ENCODE data around the gene ZNF787. TPM values are rescaled to one million over a fixed set of nuclear protein-coding genes. Genes with fewer than 3 reads are reported as not detected.

The ZNF787 gene
- total and polyA plus RNA-seq, 4 experiments from 2014 or later = 0.67 to 34.1 (median 16.3) TPM

- H3K4me1 Mint-ChIP-seq = peaks cover 24 to 46% (median 33%) of the 10 kb centered on the region in 4 donors
- ChIA-PET POLR2A (ENCODE audit: partially characterized antibody) (interaction anchor here (1.4 to 3.9 kb wide), 3 partner anchors 15 to 540 kb away, joined by 4 to 64 read pairs (median 5); partner anchors contain the start of genes FIZ1, ZNF524 and ZNF787), CTCF (ENCODE audit: partially characterized antibody) (interaction anchor here (1.0 to 1.3 kb wide), 2 partner anchors 21 to 35 kb away, joined by 3 to 5 read pairs; no protein-coding TSS in a partner anchor)
- peak overlapping the region; percentile 73 for H3K27ac ChIP-seq (ENCODE audit: low read depth, low read length)
- intact Hi-C loops (cut with micrococcal nuclease) = loop anchor here (2.0 kb wide), 2 partner anchors 535 to 1101 kb away; partner anchors contain the start of genes ZNF805 and ZNF865
- no peak for DNase-seq
- H3K9me3 Mint-ChIP-seq = no peaks in the 10 kb centered on the region
- peak overlapping the region; percentile 71 to 96 for H3K4me3 ChIP-seq (ENCODE audit: low read length in 2 of 2)
- no peaks in the 10 kb centered on the region for H3K27me3 Mint-ChIP-seq
- H3K4me1 ChIP-seq (ENCODE audit: insufficient read depth, low read length) = peaks cover 22% of the 10 kb centered on the region
- H3K9me3 ChIP-seq (ENCODE audit: control insufficient read depth in 1 of 2, low read length in 2 of 2) = no peaks in the 10 kb centered on the region
- H3K27me3 ChIP-seq (ENCODE audit: insufficient read depth, low read length) = no peaks in the 10 kb centered on the region
- H3K4me3 Mint-ChIP-seq = peak overlapping the region; percentile 87 to 98 (median 94)
- H3K36me3 Mint-ChIP-seq = peaks cover 0 to 4% of the 10 kb centered on the region in 2 donors
- H3K27ac Mint-ChIP-seq = peak overlapping the region; percentile 89 to 98 (median 96)
- no peaks in the 10 kb centered on the region for H3K36me3 ChIP-seq (ENCODE audit: insufficient read depth, low read length)
Measured at GRCh38 chr19:56139847-56140582, 18.9 kb upstream of the ZNF787 start.

DNA sequence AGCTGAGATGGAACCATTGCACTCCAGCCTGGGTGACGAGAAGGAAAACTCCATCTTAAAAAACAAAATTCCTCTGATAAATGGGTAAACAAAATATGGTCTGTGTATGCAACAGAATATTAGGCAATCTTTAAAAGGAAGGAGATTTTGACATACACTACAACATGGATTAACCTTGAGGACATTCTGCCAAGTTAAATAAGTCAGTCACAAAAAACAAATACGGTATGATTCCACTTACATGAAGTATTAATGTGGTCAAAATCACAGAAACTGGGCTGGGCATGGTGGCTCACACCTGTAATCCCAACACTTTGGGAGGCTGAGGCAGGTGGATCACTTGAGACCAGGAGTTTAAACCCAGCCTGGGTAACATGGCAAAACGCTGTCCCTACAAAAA is 17.0 kb upstream of the ZNF787 start:
- H3K27me3 Mint-ChIP-seq = no peaks in the 10 kb centered on the region
- intact Hi-C loops (cut with micrococcal nuclease) = no loop called here
- H3K4me1 Mint-ChIP-seq = peaks cover 15 to 33% (median 25%) of the 10 kb centered on the region in 4 donors
- H3K27ac Mint-ChIP-seq = peak overlapping the region in 1 of 7 donors; percentile 73
- no peaks in the 10 kb centered on the region for H3K36me3 ChIP-seq (ENCODE audit: insufficient read depth, low read length)
- no peak overlapping the region for H3K27ac ChIP-seq (ENCODE audit: low read depth, low read length)
- DNase-seq = no peak
- H3K4me3 Mint-ChIP-seq = peak overlapping the region in 1 of 8 donors; percentile 13
- peaks cover 0 to 4% of the 10 kb centered on the region in 2 donors for H3K36me3 Mint-ChIP-seq
- no peaks in the 10 kb centered on the region for H3K27me3 ChIP-seq (ENCODE audit: insufficient read depth, low read length)
- no peak overlapping the region for H3K4me3 ChIP-seq (ENCODE audit: low read length in 2 of 2)
- peaks cover 18% of the 10 kb centered on the region for H3K4me1 ChIP-seq (ENCODE audit: insufficient read depth, low read length)
- no peaks in the 10 kb centered on the region for H3K9me3 ChIP-seq (ENCODE audit: control insufficient read depth in 1 of 2, low read length in 2 of 2)
- POLR2A ChIA-PET (ENCODE audit: partially characterized antibody) = interaction anchor here (1.8 kb wide), 1 partner anchor 17 kb away, joined by 5 read pairs; the partner anchor contains the start of gene ZNF787
- CTCF ChIA-PET (ENCODE audit: partially characterized antibody) = no interaction called here
- H3K9me3 Mint-ChIP-seq = no peaks in the 10 kb centered on the region

GRCh38 chr19:56137405-56137804 is 16.3 kb upstream of the ZNF787 start:
- Histone ChIP-seq H3K36me3 (ENCODE audit: insufficient read depth, low read length) (no peaks in the 10 kb centered on the region), H3K27me3 (ENCODE audit: insufficient read depth, low read length) (no peaks in the 10 kb centered on the region), H3K4me3 (ENCODE audit: low read length in 2 of 2) (no peak overlapping the region), H3K27ac (ENCODE audit: low read depth, low read length) (no peak overlapping the region), H3K4me1 (ENCODE audit: insufficient read depth, low read length) (peaks cover 16% of the 10 kb centered on the region), H3K9me3 (ENCODE audit: control insufficient read depth in 1 of 2, low read length in 2 of 2) (no peaks in the 10 kb centered on the region)
- ChIA-PET CTCF (ENCODE audit: partially characterized antibody) (no interaction called here), POLR2A (ENCODE audit: partially characterized antibody) (interaction anchor here (1.8 kb wide), 1 partner anchor 17 kb away, joined by 5 read pairs; the partner anchor contains the start of gene ZNF787)
- Mint-ChIP-seq H3K9me3 (no peaks in the 10 kb centered on the region), H3K4me1 (peaks cover 13 to 28% (median 21%) of the 10 kb centered on the region in 4 donors), H3K27ac (peak overlapping the region in 1 of 7 donors; percentile 29), H3K27me3 (no peaks in the 10 kb centered on the region), H3K36me3 (peaks cover 0 to 4% of the 10 kb centered on the region in 2 donors), H3K4me3 (peak overlapping the region in 2 of 8 donors; percentile 18 to 20)
- intact Hi-C loops (cut with micrococcal nuclease) = no loop called here
- no peak for DNase-seq

DNA sequence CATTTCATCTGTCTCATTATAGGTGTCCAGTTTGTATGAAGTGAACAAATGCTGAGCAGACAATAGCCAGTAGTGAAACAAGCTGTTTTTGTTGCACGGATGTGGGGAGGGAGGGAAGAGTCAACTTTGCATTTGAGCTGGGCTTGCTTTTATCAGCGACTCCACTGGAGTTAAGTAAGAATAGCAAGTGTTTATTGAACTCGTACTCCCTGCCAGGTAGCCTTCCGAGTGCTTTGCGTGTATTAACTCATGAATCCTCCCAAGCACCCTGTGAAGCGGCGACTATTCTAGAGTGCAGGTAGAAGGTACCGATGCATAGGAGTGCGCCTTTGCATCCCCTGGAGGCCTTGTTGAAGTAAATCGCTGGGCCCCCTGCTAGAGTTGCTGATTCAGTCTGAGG is 15.3 kb upstream of the ZNF787 start:
- no peaks in the 10 kb centered on the region for H3K27me3 ChIP-seq (ENCODE audit: insufficient read depth, low read length)
- H3K9me3 ChIP-seq (ENCODE audit: control insufficient read depth in 1 of 2, low read length in 2 of 2) = no peaks in the 10 kb centered on the region
- Mint-ChIP-seq H3K27ac (no peak overlapping the region), H3K9me3 (no peaks in the 10 kb centered on the region), H3K4me1 (peaks cover 9 to 19% (median 15%) of the 10 kb centered on the region in 4 donors), H3K27me3 (no peaks in the 10 kb centered on the region), H3K4me3 (peak overlapping the region in 1 of 8 donors; percentile 20), H3K36me3 (peaks cover 0 to 4% of the 10 kb centered on the region in 2 donors)
- POLR2A ChIA-PET (ENCODE audit: partially characterized antibody) = no interaction called here
- no peak overlapping the region for H3K27ac ChIP-seq (ENCODE audit: low read depth, low read length)
- no peak for DNase-seq
- no peaks in the 10 kb centered on the region for H3K36me3 ChIP-seq (ENCODE audit: insufficient read depth, low read length)
- H3K4me1 ChIP-seq (ENCODE audit: insufficient read depth, low read length) = peaks cover 8% of the 10 kb centered on the region
- CTCF ChIA-PET (ENCODE audit: partially characterized antibody) = no interaction called here
- H3K4me3 ChIP-seq (ENCODE audit: low read length in 2 of 2) = no peak overlapping the region
- intact Hi-C loops (cut with micrococcal nuclease) = no loop called here

DNA sequence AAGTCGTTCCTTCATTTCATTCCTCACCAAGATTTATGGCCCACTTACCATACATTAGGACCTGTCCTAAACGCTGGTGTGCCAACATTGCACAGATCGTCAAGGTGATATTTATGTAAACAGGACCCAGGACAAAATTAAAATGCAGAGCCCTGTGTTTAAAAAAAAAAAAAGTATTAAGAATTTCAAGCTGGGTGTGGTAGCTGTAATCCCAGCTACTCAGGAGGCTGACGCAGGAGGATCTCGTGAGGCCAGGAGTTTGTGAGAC is 13.5 kb upstream of the ZNF787 start:
- H3K9me3 Mint-ChIP-seq = no peaks in the 10 kb centered on the region
- H3K4me1 ChIP-seq (ENCODE audit: insufficient read depth, low read length) = no peaks in the 10 kb centered on the region
- CTCF ChIA-PET (ENCODE audit: partially characterized antibody) = no interaction called here
- intact Hi-C loops (cut with micrococcal nuclease) = no loop called here
- no peak overlapping the region for H3K27ac Mint-ChIP-seq
- H3K36me3 Mint-ChIP-seq = no peaks in the 10 kb centered on the region
- H3K4me3 ChIP-seq (ENCODE audit: low read length in 2 of 2) = no peak overlapping the region
- H3K9me3 ChIP-seq (ENCODE audit: control insufficient read depth in 1 of 2, low read length in 2 of 2) = no peaks in the 10 kb centered on the region
- no peak overlapping the region for H3K4me3 Mint-ChIP-seq
- DNase-seq = no peak
- H3K27me3 Mint-ChIP-seq = no peaks in the 10 kb centered on the region
- POLR2A ChIA-PET (ENCODE audit: partially characterized antibody) = no interaction called here
- no peaks in the 10 kb centered on the region for H3K27me3 ChIP-seq (ENCODE audit: insufficient read depth, low read length)
- no peak overlapping the region for H3K27ac ChIP-seq (ENCODE audit: low read depth, low read length)
- H3K36me3 ChIP-seq (ENCODE audit: insufficient read depth, low read length) = no peaks in the 10 kb centered on the region
- peaks cover 0 to 5% (median 1%) of the 10 kb centered on the region in 4 donors for H3K4me1 Mint-ChIP-seq

DNA sequence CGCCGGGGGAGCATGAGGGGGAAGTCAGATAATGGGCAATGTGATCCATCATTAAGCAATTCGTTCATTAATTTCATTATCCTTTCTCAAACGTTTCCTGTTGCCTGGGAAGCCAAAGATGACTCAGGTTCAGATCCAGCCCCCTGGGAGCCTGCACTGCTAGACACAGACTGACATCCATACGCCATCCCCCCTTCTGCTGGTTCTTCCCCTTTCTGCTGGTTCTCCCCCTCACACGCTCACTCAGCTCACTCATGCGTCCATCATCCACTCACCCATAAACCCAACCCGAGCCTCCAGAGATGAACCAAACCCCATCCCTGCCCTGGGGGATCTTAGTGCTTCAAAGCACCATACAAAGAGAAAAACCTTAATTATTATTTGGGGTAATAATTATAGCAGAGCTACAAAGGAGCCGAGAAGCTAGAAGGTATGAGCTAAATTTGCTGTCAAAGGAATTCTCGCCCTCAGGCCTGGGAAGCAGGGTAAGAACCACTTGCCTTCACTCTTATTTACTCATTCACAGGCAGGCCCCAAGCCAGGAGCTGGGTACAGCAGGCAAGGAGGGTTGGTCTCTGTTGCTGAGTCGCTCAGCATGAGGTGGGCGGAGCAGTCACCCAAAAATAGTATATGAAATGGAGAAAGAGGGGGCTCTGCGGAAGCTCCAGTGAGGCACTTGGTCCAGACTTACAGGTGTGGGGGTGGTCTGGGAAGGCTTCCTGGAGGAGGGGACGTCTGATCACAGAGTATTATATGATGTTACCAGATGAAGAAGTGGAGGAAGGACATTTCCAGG is 13.0 kb upstream of the ZNF787 start:
- H3K9me3 Mint-ChIP-seq = no peaks in the 10 kb centered on the region
- H3K27ac Mint-ChIP-seq = peak overlapping the region in 1 of 7 donors; percentile 41
- peaks cover 0 to under 1% (median under 1%) of the 10 kb centered on the region in 4 donors for H3K4me1 Mint-ChIP-seq
- DNase-seq = no peak
- intact Hi-C loops (cut with micrococcal nuclease) = no loop called here
- Histone ChIP-seq H3K4me3 (ENCODE audit: low read length in 2 of 2) (no peak overlapping the region), H3K4me1 (ENCODE audit: insufficient read depth, low read length) (no peaks in the 10 kb centered on the region), H3K27ac (ENCODE audit: low read depth, low read length) (no peak overlapping the region), H3K27me3 (ENCODE audit: insufficient read depth, low read length) (no peaks in the 10 kb centered on the region), H3K36me3 (ENCODE audit: insufficient read depth, low read length) (no peaks in the 10 kb centered on the region), H3K9me3 (ENCODE audit: control insufficient read depth in 1 of 2, low read length in 2 of 2) (no peaks in the 10 kb centered on the region)
- ChIA-PET POLR2A (ENCODE audit: partially characterized antibody) (no interaction called here), CTCF (ENCODE audit: partially characterized antibody) (no interaction called here)
- no peaks in the 10 kb centered on the region for H3K36me3 Mint-ChIP-seq
- H3K27me3 Mint-ChIP-seq = no peaks in the 10 kb centered on the region
- peak overlapping the region in 1 of 8 donors; percentile 6 for H3K4me3 Mint-ChIP-seq

DNA sequence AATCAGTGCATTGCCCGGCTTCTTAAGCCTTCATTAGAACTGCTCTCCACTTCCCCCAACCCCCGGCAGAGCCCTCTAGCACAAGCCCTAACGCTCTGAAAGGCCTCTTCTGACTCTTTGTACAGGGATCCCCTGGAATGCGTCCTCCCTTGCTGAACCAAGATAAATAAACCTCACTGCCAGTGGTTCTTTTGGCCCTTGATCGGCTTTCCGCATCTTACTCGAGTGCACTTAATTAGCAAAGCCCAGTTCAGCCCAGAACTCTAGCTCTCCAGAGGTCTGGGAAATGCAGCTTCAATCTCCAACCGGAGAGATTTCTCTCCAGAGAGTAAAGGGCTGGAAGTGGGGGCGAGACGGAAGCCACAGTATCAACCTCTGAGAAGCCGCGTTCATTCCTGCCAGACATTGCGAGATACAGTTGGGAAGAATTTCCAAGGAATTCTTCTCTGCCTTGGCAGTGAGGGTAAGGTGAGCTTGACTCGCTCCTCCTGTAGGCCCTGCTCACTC is 11.3 kb upstream of the ZNF787 start:
- no peaks in the 10 kb centered on the region for H3K27me3 Mint-ChIP-seq
- Histone ChIP-seq H3K9me3 (ENCODE audit: control insufficient read depth in 1 of 2, low read length in 2 of 2) (no peaks in the 10 kb centered on the region), H3K36me3 (ENCODE audit: insufficient read depth, low read length) (no peaks in the 10 kb centered on the region), H3K4me3 (ENCODE audit: low read length in 2 of 2) (no peak overlapping the region), H3K27ac (ENCODE audit: low read depth, low read length) (no peak overlapping the region), H3K4me1 (ENCODE audit: insufficient read depth, low read length) (no peaks in the 10 kb centered on the region), H3K27me3 (ENCODE audit: insufficient read depth, low read length) (no peaks in the 10 kb centered on the region)
- H3K4me1 Mint-ChIP-seq = no peaks in the 10 kb centered on the region
- POLR2A ChIA-PET (ENCODE audit: partially characterized antibody) = no interaction called here
- intact Hi-C loops (cut with micrococcal nuclease) = no loop called here
- H3K4me3 Mint-ChIP-seq = no peak overlapping the region
- DNase-seq = no peak
- H3K36me3 Mint-ChIP-seq = no peaks in the 10 kb centered on the region
- peak overlapping the region in 1 of 7 donors; percentile 5 for H3K27ac Mint-ChIP-seq
- CTCF ChIA-PET (ENCODE audit: partially characterized antibody) = no interaction called here
- no peaks in the 10 kb centered on the region for H3K9me3 Mint-ChIP-seq
